ENCODE results near the gene TRAPPC1. TPM values are rescaled to one million over a fixed set of nuclear protein-coding genes. Genes with fewer than 3 reads are reported as not detected.

Gene TRAPPC1
- polyA plus RNA-seq, 4 donors, result 90.8 to 137 (median 132) TPM

DNA sequence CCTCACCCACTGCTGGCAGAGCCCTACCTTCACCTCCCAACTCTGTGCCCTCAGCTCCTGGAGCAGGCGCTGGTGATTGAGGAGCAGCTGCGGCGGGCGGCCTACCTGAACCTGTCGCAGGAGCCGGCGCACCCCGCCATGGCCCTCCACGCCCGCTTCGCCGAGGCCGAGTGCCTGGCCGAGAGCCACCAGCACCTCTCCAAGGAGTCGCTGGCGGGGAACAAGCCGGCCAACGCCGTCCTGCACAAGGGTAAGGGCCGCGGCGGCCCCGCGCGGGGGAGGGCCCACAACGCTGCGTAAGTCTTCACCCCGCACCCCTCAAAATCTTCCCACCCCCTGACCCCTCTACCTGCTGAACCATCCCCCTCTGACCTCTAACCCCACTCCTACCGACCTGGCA lies 22.7 kb downstream of the TRAPPC1 start:
- no peak for DNase-seq (ENCODE audit: low read depth in 4 of 4, low spot score in 3 of 4)

- DNase-seq (ENCODE audit: low read depth in 4 of 4, low spot score in 3 of 4), result no peak
These were observed 28.3 kb downstream of the TRAPPC1 start for GRCh38 chr17:7903154-7904103.

- no peak for DNase-seq (ENCODE audit: low read depth in 4 of 4, low spot score in 3 of 4)
These were observed 34.0 kb downstream of the TRAPPC1 start for GRCh38 chr17:7897773-7898172.

- DNase-seq (ENCODE audit: low read depth in 4 of 4, low spot score in 3 of 4), result no peak
These were observed 34.7 kb downstream of the TRAPPC1 start for GRCh38 chr17:7897090-7897489.

DNA sequence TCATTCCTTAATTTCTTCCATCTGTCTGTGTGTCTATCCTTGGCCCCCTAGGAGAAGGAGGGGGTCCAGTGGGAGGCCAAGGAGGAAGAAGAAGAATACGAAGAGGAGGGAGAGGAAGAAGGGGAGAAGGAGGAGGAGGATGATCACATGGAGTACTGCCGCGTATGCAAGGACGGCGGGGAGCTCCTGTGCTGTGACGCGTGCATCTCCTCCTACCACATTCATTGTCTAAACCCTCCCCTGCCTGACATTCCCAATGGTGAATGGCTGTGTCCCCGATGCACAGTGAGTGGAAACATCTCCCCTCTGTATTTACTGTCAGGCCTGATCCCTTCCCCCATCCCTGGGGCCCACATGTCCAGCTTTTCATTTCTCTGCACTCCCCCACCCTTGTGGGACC lies 36.9 kb downstream of the TRAPPC1 start:
- no peak for DNase-seq (ENCODE audit: low read depth in 4 of 4, low spot score in 3 of 4)

- no peak for DNase-seq (ENCODE audit: low read depth in 4 of 4, low spot score in 3 of 4)
These were observed 37.5 kb downstream of the TRAPPC1 start for GRCh38 chr17:7894226-7894625.

GRCh38 chr17:7893187-7893880 lies 38.4 kb downstream of the TRAPPC1 start:
- no peak for DNase-seq (ENCODE audit: low read depth in 4 of 4, low spot score in 3 of 4)

- peak in 2 of 4 donors; percentile 77 for DNase-seq (ENCODE audit: low read depth in 4 of 4, low spot score in 3 of 4)
These were observed 42.4 kb downstream of the TRAPPC1 start for GRCh38 chr17:7889166-7889955.

DNA sequence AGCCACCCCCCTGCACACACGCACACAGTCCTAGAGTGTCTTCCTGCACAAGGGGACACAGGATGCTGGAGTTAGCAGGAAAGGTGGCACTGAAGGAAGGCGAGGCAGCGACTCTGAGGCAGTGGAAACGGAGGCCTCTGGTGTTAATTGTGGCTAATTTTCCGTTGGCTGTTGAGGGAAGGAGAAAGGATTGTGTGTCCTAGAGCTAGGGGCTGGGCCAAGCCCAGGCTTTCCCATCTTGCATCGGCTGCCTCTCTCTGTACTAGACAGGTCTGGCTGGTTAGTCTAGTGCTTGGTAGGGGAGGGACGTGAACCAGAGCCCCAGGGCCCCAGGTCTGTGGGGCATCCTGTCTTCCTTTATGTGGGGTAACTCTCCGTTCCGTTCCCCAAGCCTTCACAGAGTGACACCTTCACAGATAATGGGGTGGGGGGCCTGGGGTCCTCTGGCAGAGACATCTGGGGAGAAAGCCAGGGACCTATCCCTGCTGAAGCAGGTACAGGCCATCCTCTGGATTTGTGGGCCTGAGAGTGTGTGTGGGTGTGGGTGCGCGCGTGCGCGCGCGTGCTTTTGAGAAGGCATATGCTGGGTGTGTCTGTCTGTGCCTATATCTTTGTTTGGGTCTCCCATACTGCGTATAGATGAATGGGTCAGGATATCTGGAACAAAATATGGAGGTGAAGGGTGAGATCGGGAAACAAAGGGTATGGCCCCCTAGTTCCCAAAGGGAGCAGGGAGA lies 43.4 kb downstream of the TRAPPC1 start, which contains the start of gene CHD3:
TSS of gene CHD3 (plus strand) at position 606 of the 737 bp plus-strand sequence. CDS start 212 bp downstream, outside the sequence.
- DNase-seq (ENCODE audit: low read depth in 4 of 4, low spot score in 3 of 4), result peak in 2 of 4 donors; percentile 21 to 24

DNA sequence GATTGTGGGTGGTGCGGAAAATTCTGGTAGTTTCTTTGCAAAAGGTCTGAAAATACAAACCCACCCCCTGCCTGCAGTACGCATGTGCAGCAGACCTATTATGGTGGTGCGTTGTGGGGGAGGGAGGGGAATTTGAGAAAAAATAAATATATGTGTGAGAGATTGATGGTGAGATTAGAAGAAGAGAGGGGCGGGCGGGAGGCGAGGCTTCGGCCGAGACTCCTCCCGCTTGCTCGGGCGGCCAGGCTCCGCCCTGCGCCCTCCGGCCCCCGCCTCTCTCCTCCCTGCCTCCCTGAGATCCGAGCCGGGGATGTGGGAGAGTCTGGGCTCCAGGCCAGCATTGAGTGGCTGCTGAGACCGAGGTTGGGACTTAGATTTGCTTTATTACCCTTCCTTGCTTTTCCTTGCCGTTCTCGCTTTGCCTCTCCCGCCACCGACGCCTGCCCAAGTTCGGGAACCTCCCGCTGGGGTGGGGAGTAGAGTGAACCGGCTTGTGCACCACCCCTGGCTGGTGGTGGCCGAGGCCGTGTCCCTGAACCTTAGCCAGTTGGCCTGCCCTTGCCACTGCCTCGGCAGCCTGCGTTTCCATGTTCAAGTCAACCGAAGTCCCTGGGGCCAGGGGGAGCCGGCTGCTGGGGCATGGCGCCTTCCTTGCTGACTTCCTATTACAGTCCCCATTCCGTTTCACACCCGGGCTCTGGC lies 44.1 kb downstream of the TRAPPC1 start:
- DNase-seq (ENCODE audit: low read depth in 4 of 4, low spot score in 3 of 4), result peak; percentile 91 to 97 (median 94)

DNA sequence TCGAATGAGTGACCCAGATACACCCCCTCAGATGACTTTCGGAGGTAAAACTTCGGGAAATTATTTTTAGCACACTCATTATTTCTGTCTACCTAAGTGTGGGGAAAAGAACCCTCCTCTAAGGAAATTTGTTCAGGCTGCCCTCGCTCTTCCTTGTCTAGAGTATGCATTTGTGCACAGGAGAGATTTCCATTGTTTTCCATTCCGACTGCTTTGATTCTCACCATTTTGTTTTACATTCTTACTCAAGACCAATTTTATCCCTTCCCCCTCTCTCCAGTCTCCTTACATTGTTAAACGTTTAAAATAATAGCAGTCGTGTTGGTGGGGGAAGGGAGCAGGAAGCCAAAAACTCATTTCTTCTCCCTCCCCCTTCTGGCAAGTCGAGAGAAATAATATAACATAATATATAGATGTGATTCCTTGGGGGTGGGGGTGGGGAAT lies 44.7 kb downstream of the TRAPPC1 start:
- DNase-seq (ENCODE audit: low read depth in 4 of 4, low spot score in 3 of 4), result no peak

DNA sequence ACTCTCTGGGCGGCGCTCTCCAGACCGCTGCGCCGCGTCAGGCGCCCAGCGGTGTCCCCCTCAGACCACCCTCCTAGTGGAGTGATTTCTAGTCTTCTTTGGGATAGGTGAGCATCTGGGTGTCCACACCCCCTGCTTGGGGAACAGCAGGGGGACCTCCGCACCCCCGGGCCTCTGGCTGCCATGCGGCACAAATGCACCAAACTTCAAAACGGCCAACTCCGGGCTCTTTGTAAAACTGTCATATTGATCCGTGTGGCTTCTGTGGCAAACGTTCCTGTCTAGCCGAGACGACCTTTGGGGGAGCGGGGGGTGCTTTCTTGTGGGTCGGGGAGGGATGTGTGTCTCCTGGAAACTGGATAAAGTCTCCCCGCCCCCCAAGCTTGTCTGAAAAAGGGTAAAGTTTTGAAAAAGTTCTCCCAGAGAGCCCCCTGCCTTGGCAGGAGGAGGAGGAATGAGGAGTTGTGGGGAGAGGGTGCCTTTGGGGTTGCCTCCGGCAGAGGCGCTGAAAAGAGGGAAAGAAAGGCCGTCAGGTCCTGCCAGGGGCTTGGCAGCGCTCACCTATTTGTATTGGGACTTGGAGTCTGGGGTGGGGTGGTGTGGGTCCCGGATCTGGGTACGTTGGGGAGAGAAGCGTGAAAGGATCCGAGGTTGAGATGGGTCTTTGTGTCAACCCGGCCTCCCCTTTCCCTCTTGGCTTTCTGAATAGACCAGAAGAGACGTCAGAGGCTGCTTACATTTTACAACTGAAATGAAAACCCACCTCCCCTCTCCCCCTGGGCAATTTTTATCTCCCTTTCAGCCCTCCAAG lies 45.3 kb downstream of the TRAPPC1 start:
- DNase-seq (ENCODE audit: low read depth in 4 of 4, low spot score in 3 of 4), result peak in 2 of 4 donors; percentile 29 to 36

GRCh38 chr17:7885367-7886226 lies 46.1 kb downstream of the TRAPPC1 start:
- DNase-seq (ENCODE audit: low read depth in 4 of 4, low spot score in 3 of 4), result peak in 2 of 4 donors; percentile 59 to 64

GRCh38 chr17:7884581-7885366 lies 47.0 kb downstream of the TRAPPC1 start:
- no peak for DNase-seq (ENCODE audit: low read depth in 4 of 4, low spot score in 3 of 4)

DNA sequence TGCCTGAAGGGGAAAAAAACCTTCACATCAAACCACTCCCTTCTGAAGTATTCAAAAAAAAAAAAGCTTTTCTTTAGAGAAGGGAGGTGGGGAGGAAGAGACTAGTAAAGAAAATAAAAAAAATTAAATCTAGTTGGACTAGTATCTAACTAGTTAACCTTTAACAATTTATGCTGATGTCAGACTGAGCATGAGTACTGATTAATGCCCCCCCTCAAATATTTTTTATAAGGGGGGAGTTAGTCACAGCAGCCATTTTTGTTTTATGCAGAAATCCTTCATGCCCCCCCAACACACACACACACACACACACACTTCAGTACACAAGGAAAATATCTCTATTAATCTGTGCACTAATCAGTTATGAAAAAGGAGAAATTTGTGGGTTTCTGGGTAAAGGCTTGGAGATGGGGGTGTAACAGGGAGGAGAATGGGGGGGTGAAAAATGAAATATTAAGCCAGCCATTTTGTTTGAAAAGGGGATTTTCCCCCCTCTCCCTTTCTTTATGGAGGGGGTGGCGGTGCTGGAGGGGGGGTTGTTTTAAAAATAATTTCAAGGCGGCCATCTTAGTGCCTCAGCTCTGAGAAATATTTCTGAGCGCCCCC lies 47.9 kb downstream of the TRAPPC1 start:
- peak in 2 of 4 donors; percentile 30 to 32 for DNase-seq (ENCODE audit: low read depth in 4 of 4, low spot score in 3 of 4)

DNA sequence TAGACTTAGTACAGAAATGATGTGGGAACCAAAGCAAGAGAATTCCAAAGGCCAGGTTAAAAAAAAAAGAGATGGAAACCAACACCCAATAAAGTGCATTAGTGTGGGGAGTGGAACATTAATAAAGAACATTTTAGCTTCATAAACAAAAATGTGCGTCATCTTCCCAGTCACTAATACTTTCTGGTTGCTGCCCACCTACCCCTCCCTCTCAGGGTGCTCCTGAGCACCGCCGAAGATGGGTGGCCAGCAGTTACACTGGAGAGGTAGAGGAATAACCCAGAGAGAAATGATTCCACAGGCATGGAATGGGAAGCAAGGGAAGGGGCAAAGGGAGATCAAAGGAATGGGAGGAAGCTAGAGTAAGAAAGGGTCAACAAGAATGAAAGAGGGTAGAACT lies 49.1 kb downstream of the TRAPPC1 start:
- no peak for DNase-seq (ENCODE audit: low read depth in 4 of 4, low spot score in 3 of 4)

All from left renal pelvis (tissue), 4 donors.